Liver (tissue), 9 donors: ENCODE results near the gene RETN. TPM values are rescaled to one million over a fixed set of nuclear protein-coding genes. Genes with fewer than 3 reads are reported as not detected.

ENCODE experiments used
- DNase-seq: peaks from one replicate; pipeline ENCODE4 v3.0.0-alpha.2; 2017; ENCODE audit warnings: low spot score
- H3K27ac ChIP-seq, 2 donors: one replicate each; pipeline ENCODE4 v1.7.0; 2013; ENCODE audit warnings: inconsistent platforms in 2 of 2, low read length in 2 of 2, control low read depth in 1 of 2, low read depth in 1 of 2, mild to moderate bottlenecking in 1 of 2
- H3K27me3 ChIP-seq, 4 donors: one replicate each; pipeline versions ENCODE4 v1.6.1 to v1.7.0; 2013; ENCODE audit warnings: low read length in 3 of 4, inconsistent platforms in 1 of 4, mild to moderate bottlenecking in 1 of 4, moderate library complexity in 1 of 4; ENCODE audit not compliant: control insufficient read depth in 4 of 4, insufficient read depth in 4 of 4
- H3K36me3 ChIP-seq, 4 donors: one replicate each; pipeline versions ENCODE4 v1.6.1 to v1.7.0; 2013; ENCODE audit warnings: low read length in 3 of 4, mild to moderate bottlenecking in 3 of 4, low read depth in 1 of 4, moderate library complexity in 1 of 4; ENCODE audit not compliant: control insufficient read depth in 4 of 4, insufficient read depth in 3 of 4
- H3K4me1 ChIP-seq, 4 donors: one replicate each; pipeline versions ENCODE4 v1.6.1 to v1.7.0; 2013; ENCODE audit warnings: low read length in 3 of 4, mild to moderate bottlenecking in 3 of 4, moderate library complexity in 1 of 4; ENCODE audit not compliant: control insufficient read depth in 4 of 4, insufficient read depth in 4 of 4
- H3K4me3 ChIP-seq, 3 donors: one replicate each; pipeline versions ENCODE4 v1.6.1 to v1.7.0; 2013; ENCODE audit warnings: low read length in 3 of 3, control low read depth in 1 of 3, low read depth in 1 of 3, mild to moderate bottlenecking in 1 of 3
- H3K9ac ChIP-seq, 2 donors: one replicate each; pipeline ENCODE4 v1.7.0; 2013; ENCODE audit warnings: low read length in 2 of 2, mild to moderate bottlenecking in 2 of 2, moderate library complexity in 2 of 2, control low read depth in 1 of 2, low read depth in 1 of 2
- H3K9me3 ChIP-seq, 4 donors: one replicate each; pipeline versions ENCODE4 v1.6.1 to v1.7.0; 2013; ENCODE audit warnings: low read length in 3 of 4; ENCODE audit not compliant: control insufficient read depth in 4 of 4
- EGR1 ChIP-seq, 2 donors: IDR thresholded peaks; 2 replicates each; pipeline ENCODE4 v1.6.1; 2016 to 2018; ENCODE audit warnings: antibody characterized with exemption in 2 of 2, low read depth in 2 of 2
- FOXA2 ChIP-seq: IDR thresholded peaks from 2 replicates; pipeline ENCODE4 v1.6.1; 2016; ENCODE audit warnings: antibody characterized with exemption
- HNF4A ChIP-seq, 2 donors: conservative IDR thresholded peaks; 2 replicates each; pipeline ENCODE4 v1.6.1; 2016; ENCODE audit warnings: antibody characterized with exemption in 2 of 2, mild to moderate bottlenecking in 2 of 2
- JUND ChIP-seq, 2 donors: IDR thresholded peaks; 2 replicates each; pipeline ENCODE4 v1.6.1; 2016; ENCODE audit warnings: antibody characterized with exemption in 2 of 2
- NR2F2 ChIP-seq: IDR thresholded peaks from 2 replicates; pipeline ENCODE4 v1.6.1; 2016; ENCODE audit warnings: antibody characterized with exemption
- RAD21 ChIP-seq, 2 donors: IDR thresholded peaks; 2 replicates each; pipeline ENCODE4 v1.6.1; 2016; ENCODE audit warnings: antibody characterized with exemption in 2 of 2, mild to moderate bottlenecking in 2 of 2
- YY1 ChIP-seq: IDR thresholded peaks from 2 replicates; pipeline ENCODE4 v1.6.1; 2016; ENCODE audit warnings: antibody characterized with exemption, mild to moderate bottlenecking
- WGBS: extraction: QIAGEN DNeasy Blood & Tissue Kit; methylation state at CpG from one replicate; pipeline ENCODE4 v1.1.7; 2013; 5-methylcytosine and 5-hydroxymethylcytosine counted together
- polyA plus RNA-seq, 2 donors: library from polyadenylated mRNA; stranded (reverse) in 1 of 2; unstranded in 1 of 2; fragments of 200-250 nt in 1 of 2; fragments of >200 nt in 1 of 2; fragmentation: Nextera tagmentation in 1 of 2; extraction: Ambion mirVana in 1 of 2; gene quantifications; one replicate each; pipeline versions ENCODE4 v1.2.1 to v1.2.3, GENCODE V29; 2013 to 2015
- total RNA-seq, 2 donors: library from RNA; depleted of rRNA; stranded (reverse); fragments of >200 nt; gene quantifications; one replicate each; pipeline ENCODE4 v1.2.3, GENCODE V29; 2014
- TF ChIP-seq, protein P1 (sequence below): IDR thresholded peaks from 2 replicates; pipeline ENCODE4 v1.6.1; 2016; ENCODE audit warnings: antibody characterized with exemption
- TF ChIP-seq, protein P2 (sequence below): IDR thresholded peaks from 2 replicates; pipeline ENCODE4 v1.6.1; 2016; ENCODE audit warnings: antibody characterized with exemption
- donor health status: healthy.
- donor health status: healthy.
- donor health status: healthy.
- donor health status: healthy.
- donor health status: healthy.

RETN gene
- total and polyA plus RNA-seq, 4 donors: 1.9 to 11.5 TPM; not detected in 2

DNA sequence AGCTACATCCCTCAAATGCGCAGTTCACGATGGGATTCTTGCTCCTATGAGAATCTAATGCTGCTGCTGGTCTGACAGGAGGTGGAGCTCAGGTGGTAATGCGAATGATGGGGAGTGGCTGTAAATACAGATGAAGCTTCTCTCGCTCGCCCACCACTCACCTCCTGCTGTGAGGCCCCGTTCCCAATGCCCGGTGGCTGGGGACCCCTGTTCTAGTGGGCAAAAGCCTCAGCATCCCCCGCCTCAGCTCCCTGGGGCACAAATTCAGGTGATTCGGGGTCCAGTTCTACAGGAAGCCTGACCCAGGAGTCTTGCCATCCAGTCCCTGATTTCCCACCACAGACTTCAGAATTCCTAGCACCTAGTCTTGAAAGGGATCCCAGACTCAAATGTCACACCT, 3.7 kb downstream of the RETN start:
- H3K4me3 ChIP-seq: no peak overlapping the region
- H3K27ac ChIP-seq: no peak overlapping the region
- H3K36me3 ChIP-seq: no peaks in the 10 kb centered on the region
- TF ChIP-seq YY1 (no peak), EGR1 (IDR thresholded peaks at IDR 0.05; ENCODE audit: low read depth in 2 of 2) (no peak), NR2F2 (no peak)
- DNase-seq: no peak
- no peaks in the 10 kb centered on the region for H3K9me3 ChIP-seq
- peaks cover 0 to 4% (median 3%) of the 10 kb centered on the region in 4 donors for H3K4me1 ChIP-seq
- H3K27me3 ChIP-seq: peaks cover 0 to 4% (median 0%) of the 10 kb centered on the region in 4 donors
- 48% methylated on average over 9 of the region's 9 CpGs for WGBS
- no peak overlapping the region for H3K9ac ChIP-seq

DNA sequence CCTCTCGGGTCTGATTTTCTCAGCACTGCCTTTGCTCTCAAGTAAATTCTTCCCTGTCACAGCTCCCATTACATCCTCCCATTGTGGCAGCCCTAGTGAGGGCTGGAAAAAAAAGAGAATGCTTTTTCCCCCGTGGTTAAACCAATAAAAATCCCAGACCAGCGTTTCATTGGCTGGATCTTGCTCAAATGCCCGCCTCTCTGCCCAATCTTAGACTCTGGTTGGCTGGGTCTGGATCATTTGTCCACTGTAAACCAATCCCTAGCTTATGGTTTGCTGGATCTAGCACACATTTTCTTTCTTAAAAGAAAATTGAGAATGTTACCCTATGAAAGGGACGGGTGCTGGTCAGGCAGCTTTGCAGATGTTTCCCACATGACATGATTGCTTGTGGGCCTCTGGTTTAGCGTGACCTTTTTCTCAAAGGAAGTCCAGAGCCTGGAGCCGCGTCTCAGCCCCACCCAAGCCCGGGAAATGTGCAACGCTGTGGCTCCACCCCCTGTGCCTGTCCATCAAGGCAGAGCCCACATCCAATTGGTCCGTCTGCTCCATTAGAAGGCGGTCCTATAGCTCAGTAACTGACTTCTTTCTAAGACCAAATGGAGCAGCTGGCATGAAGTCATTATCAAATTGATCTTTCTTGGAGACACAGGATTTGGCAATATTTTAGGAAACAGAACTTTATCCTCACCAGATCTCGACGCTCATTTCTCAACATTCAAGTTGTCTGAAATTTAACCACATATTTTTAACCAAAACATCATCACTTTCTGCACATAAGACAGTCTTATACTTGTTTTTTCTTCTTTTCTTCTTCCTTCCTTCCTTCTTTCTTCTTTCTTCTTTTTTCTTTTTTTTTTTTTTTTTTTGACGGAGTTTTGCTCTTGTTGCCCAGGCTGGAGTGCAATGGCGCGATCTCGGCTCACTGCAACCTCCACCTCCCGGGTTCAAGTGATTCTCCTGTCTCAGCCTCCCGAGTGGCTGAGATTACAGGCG, 5.5 kb downstream of the RETN start:
- Histone ChIP-seq H3K36me3 (no peaks in the 10 kb centered on the region), H3K4me3 (no peak overlapping the region), H3K9ac (no peak overlapping the region), H3K27me3 (peaks cover 0 to 4% (median 0%) of the 10 kb centered on the region in 4 donors), H3K9me3 (no peaks in the 10 kb centered on the region), H3K27ac (no peak overlapping the region), H3K4me1 (peaks cover 0 to 6% (median 3%) of the 10 kb centered on the region in 4 donors)
- 53% methylated on average over 21 of the region's 21 CpGs for WGBS
- peak in 1 of 2 donors; percentile 4 for TF ChIP-seq HNF4A (conservative IDR thresholded peaks at IDR 0.05)
- TF ChIP-seq, protein P1, sequence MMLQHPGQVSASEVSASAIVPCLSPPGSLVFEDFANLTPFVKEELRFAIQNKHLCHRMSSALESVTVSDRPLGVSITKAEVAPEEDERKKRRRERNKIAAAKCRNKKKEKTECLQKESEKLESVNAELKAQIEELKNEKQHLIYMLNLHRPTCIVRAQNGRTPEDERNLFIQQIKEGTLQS: no peak
- DNase-seq: peak; percentile 65

DNA sequence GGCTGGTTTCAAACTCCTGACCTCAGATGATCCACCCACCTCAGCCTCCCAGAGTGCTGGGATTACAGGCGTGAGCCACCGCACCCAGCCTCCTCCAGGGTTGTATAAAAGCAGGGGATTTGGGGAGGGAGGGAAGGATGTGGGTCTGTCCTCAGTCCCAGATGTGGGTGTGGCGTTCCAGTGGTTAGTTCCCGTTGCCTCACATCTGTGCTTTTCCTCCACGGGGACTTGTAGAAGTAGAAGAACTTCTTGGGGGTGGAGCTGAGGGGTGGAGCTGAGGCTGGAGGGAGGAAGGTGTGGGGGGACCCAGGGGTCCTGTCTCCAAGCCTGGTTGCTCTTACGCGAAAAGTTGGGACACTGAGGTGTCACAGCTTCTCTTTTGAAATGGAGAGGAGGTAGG, 7.5 kb downstream of the RETN start:
- WGBS: 56% methylated on average over 7 of the region's 7 CpGs
- Histone ChIP-seq H3K9me3 (no peaks in the 10 kb centered on the region), H3K9ac (no peak overlapping the region), H3K4me1 (peaks cover 2 to 20% (median 9%) of the 10 kb centered on the region in 4 donors), H3K27me3 (no peaks in the 10 kb centered on the region), H3K4me3 (no peak overlapping the region), H3K36me3 (no peaks in the 10 kb centered on the region), H3K27ac (peak overlapping the region in 1 of 2 donors; percentile 41)
- TF ChIP-seq, protein P1: no peak
- TF ChIP-seq EGR1 (IDR thresholded peaks at IDR 0.05; ENCODE audit: low read depth in 2 of 2): no peak
- TF ChIP-seq RAD21 (IDR thresholded peaks at IDR 0.05): no peak
- TF ChIP-seq, protein P2, sequence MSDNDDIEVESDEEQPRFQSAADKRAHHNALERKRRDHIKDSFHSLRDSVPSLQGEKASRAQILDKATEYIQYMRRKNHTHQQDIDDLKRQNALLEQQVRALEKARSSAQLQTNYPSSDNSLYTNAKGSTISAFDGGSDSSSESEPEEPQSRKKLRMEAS: no peak
- DNase-seq: no peak

DNA sequence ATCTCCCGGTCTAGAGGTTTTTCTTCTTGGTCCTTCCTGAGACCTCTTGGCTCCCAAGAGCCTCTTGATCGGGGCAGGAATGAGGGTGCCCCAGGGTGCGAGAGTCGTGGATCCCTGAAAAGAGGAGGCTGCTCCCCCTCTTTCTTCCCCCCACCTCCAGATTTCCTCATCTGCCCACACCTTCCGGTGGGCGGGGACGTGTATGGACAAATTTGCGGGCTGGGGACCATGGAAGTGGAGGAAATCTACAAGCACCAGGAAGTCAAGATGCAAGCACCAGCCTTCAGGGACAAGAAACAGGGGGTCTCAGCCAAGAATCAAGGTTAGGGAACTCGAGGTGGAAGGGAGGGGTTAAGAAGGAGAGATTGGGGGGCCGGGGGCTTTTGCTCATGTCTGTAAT, 8.0 kb downstream of the RETN start, which contains the start of gene MCEMP1:
TSS of gene MCEMP1 (plus strand) at position 237 of the 400 bp plus-strand sequence. CDS start at position 268, 31 bp downstream.
- 44% methylated on average over 10 of the region's 10 CpGs for WGBS
- H3K4me1 ChIP-seq: peaks cover 2 to 24% (median 11%) of the 10 kb centered on the region in 4 donors
- no peaks in the 10 kb centered on the region for H3K27me3 ChIP-seq
- no peak within 1 kb of the TSS for H3K9ac ChIP-seq
- H3K9me3 ChIP-seq: no peaks in the 10 kb centered on the region
- no peak within 1 kb of the TSS for H3K4me3 ChIP-seq
- no peak for TF ChIP-seq FOXA2
- TF ChIP-seq RAD21 (IDR thresholded peaks at IDR 0.05): no peak
- TF ChIP-seq JUND (IDR thresholded peaks at IDR 0.05): no peak
- no peak for DNase-seq
- no peaks in the 10 kb centered on the region for H3K36me3 ChIP-seq
- H3K27ac ChIP-seq: peak within 1 kb of the TSS in 1 of 2 donors; percentile 41
